Measurements from ENCODE around the gene PNKD. TPM values are rescaled to one million over a fixed set of nuclear protein-coding genes. Genes with fewer than 3 reads are reported as not detected.

Gene PNKD
- polyA plus RNA-seq, 2 of the 4 experiments (the other 2 are of a cell fraction) = 46.2 to 51.7 TPM

GRCh38 chr2:218382785-218383184 is 112.5 kb downstream of the PNKD start:
- Histone ChIP-seq H3K4me3 (no peak overlapping the region), H3K9me3 (no peaks in the 10 kb centered on the region), H3K4me1 (peaks cover 17% of the 10 kb centered on the region), H3K4me2 (no peak overlapping the region), H3K27ac (no peak overlapping the region)
- ATAC-seq = no peak
- TF ChIP-seq SREBF2 (IDR thresholded peaks at IDR 0.05) (no peak), RNF2 (IDR thresholded peaks at IDR 0.05; ENCODE audit: borderline replicate concordance, low read depth) (no peak), ZFP36 (IDR thresholded peaks at IDR 0.05; ENCODE audit: borderline replicate concordance, partially characterized antibody) (no peak), CHD2 (IDR thresholded peaks at IDR 0.05; ENCODE audit: low read length, partially characterized antibody) (no peak), ESRRA (IDR thresholded peaks at IDR 0.05; ENCODE audit: borderline replicate concordance, low read length) (no peak), RAD21 (conservative IDR thresholded peaks at IDR 0.05 in 1 of 2, IDR thresholded peaks at IDR 0.05 in 1 of 2) (no peak), HOXA7 (CRISPR knock-in tag; IDR thresholded peaks at IDR 0.05) (no peak), ZNF302 (CRISPR knock-in tag; IDR thresholded peaks at IDR 0.05) (no peak), MAFK (IDR thresholded peaks at IDR 0.05; ENCODE audit: partially characterized antibody) (no peak), RARB (CRISPR knock-in tag; IDR thresholded peaks at IDR 0.05) (no peak), E2F6 (IDR thresholded peaks at IDR 0.05; ENCODE audit: borderline replicate concordance, low read depth) (no peak), ATOH8 (CRISPR knock-in tag; IDR thresholded peaks at IDR 0.05; ENCODE audit: low read depth) (no peak), MAX (IDR thresholded peaks at IDR 0.05) (no peak), POLR2AphosphoS2 (conservative IDR thresholded peaks at IDR 0.05; ENCODE audit: low read length) (no peak), HOXB13 (CRISPR knock-in tag; IDR thresholded peaks at IDR 0.05; ENCODE audit: low read depth) (no peak)
- no peak for DNase-seq (ENCODE audit: low read depth in 1 of 2, low spot score in 1 of 2)
- ChIA-PET POLR2A (no interaction called here), CTCF (interaction anchor here (1.1 to 2.1 kb wide), 4 partner anchors 10 to 90 kb away, joined by 3 to 8 read pairs (median 4); partner anchors contain the start of genes CATIP and TMBIM1)
- 86% methylated on average over 3 of the region's 6 CpGs for WGBS (ENCODE audit: missing lambda C conversion rate)
- FAIRE-seq = no peak

- Histone ChIP-seq H3K4me2 (no peak overlapping the region), H3K9me3 (no peaks in the 10 kb centered on the region), H3K4me3 (no peak overlapping the region), H3K27ac (peak overlapping the region; percentile 33 to 73; a peak in 4 of 6 replicates), H3K4me1 (peaks cover 17% of the 10 kb centered on the region)
- TF ChIP-seq MAX (IDR thresholded peaks at IDR 0.05) = peak; percentile 16; the same call in 1 of the 2 replicates
- TF ChIP-seq EP300 (IDR thresholded peaks at IDR 0.05) = no peak
- no peak for TF ChIP-seq FOSL2 (IDR thresholded peaks at IDR 0.05)
- 0 out of 2 replicates have a peak, but pooled peaks have one; percentile 14 for TF ChIP-seq FOSL2 (CRISPR knock-in tag; IDR thresholded peaks at IDR 0.05)
- DNase-seq (ENCODE audit: low read depth in 1 of 2, low spot score in 1 of 2) (no peak), ATAC-seq (no peak), FAIRE-seq (no peak)
- POLR2A ChIA-PET = no interaction called here
- 82% methylated on average over 8 of the region's 10 CpGs for WGBS (ENCODE audit: missing lambda C conversion rate)
- CTCF ChIA-PET = interaction anchor here (1.2 to 2.1 kb wide), 5 partner anchors 9 to 82 kb away, joined by 3 to 8 read pairs (median 3); partner anchors contain the start of gene CATIP
Measured at GRCh38 chr2:218383892-218384519, 113.7 kb downstream of the PNKD start.

- Histone ChIP-seq H3K9me3 (no peaks in the 10 kb centered on the region), H3K4me1 (peaks cover 17% of the 10 kb centered on the region), H3K4me3 (no peak overlapping the region), H3K27ac (peak overlapping the region in 1 of 2 experiments; percentile 73; a peak in 3 of 6 replicates), H3K4me2 (no peak overlapping the region)
- 66% methylated on average over 6 of the region's 9 CpGs for WGBS (ENCODE audit: missing lambda C conversion rate)
- ChIA-PET POLR2A (no interaction called here), CTCF (interaction anchor here (0.7 to 2.9 kb wide), 5 partner anchors 10 to 83 kb away, joined by 3 to 12 read pairs (median 5); partner anchors contain the start of gene CATIP)
- no peak for FAIRE-seq
- DNase-seq (ENCODE audit: low read depth in 1 of 2, low spot score in 1 of 2) = no peak
- no peak for ATAC-seq
- no peak for TF ChIP-seq FOSL2 (IDR thresholded peaks at IDR 0.05)
- TF ChIP-seq FOSL2 (CRISPR knock-in tag; IDR thresholded peaks at IDR 0.05) = no peak
- no peak for TF ChIP-seq RFX5 (IDR thresholded peaks at IDR 0.05)
- no peak for TF ChIP-seq ZNF302 (CRISPR knock-in tag; IDR thresholded peaks at IDR 0.05)
- TF ChIP-seq JUN (IDR thresholded peaks at IDR 0.05) = no peak
Measured at GRCh38 chr2:218384975-218385374, 114.7 kb downstream of the PNKD start.
